GM12872 (cell line): ENCODE results near the gene FAM24B.

Source experiments
- CTCF ChIP-seq: IDR thresholded peaks from 3 replicates; pipeline ENCODE4 v1.5.1; 2011; ENCODE audit warnings: low read depth, mild to moderate bottlenecking, low read length, moderate library complexity; ENCODE audit not compliant: insufficient read depth

Gene FAM24B

GRCh38 chr10:122878799-122879338 is 512 bp downstream of the FAM24B start:
- TF ChIP-seq CTCF, result no peak

- no peak for TF ChIP-seq CTCF
Measured at GRCh38 chr10:122877264-122877663, 2.1 kb downstream of the FAM24B start.

- TF ChIP-seq CTCF, result no peak
Measured at GRCh38 chr10:122876467-122876855, 2.9 kb downstream of the FAM24B start.

- no peak for TF ChIP-seq CTCF
Measured at GRCh38 chr10:122875843-122876466, 3.4 kb downstream of the FAM24B start.

- no peak for TF ChIP-seq CTCF
Measured at GRCh38 chr10:122864901-122865300, 14.5 kb downstream of the FAM24B start.

- TF ChIP-seq CTCF, result no peak
Measured at GRCh38 chr10:122864194-122864592, 15.2 kb downstream of the FAM24B start.

GRCh38 chr10:122863216-122864193 is 15.9 kb downstream of the FAM24B start:
- no peak for TF ChIP-seq CTCF
